Lung microvascular endothelial cell (primary cell): ENCODE data around the gene APH1A. TPM values are rescaled to one million over a fixed set of nuclear protein-coding genes. Genes with fewer than 3 reads are reported as not detected.
"Not testable (repeated sequence)": the region's sequence is repeated elsewhere in the genome, so short reads cannot be mapped to it uniquely, and the experiment has no call there.

Experiments used
- DNase-seq, 2 donors: peaks; one replicate each; pipeline versions ENCODE4 v3.0.0 to v3.0.0-alpha.2; 2010; ENCODE audit warnings: low read depth in 2 of 2
- total RNA-seq: library from RNA; depleted of rRNA; stranded (reverse); fragments of >200 nt; gene quantifications from 2 replicates; pipeline ENCODE4 v1.2.1, GENCODE V29; 2014

The APH1A gene
- total RNA-seq, 1 donor from 2014 or later, result 128 TPM

- peak; percentile 55 to 66 for DNase-seq
These were observed 494 bp downstream of the APH1A start for GRCh38 chr1:150268340-150268704.

GRCh38 chr1:150267896-150268295 is 920 bp downstream of the APH1A start:
- peak in 1 of 2 donors; percentile 17 for DNase-seq

GRCh38 chr1:150263549-150263948 is 5.3 kb downstream of the APH1A start:
- DNase-seq, result no peak

GRCh38 chr1:150262388-150263320 is 6.2 kb downstream of the APH1A start:
- no peak for DNase-seq

- DNase-seq, result no peak
These were observed 7.4 kb downstream of the APH1A start for GRCh38 chr1:150261367-150261766.

GRCh38 chr1:150259758-150260669 is 8.8 kb downstream of the APH1A start:
- peak in 1 of 2 donors; percentile 41 for DNase-seq

- DNase-seq, result no peak
These were observed 9.6 kb downstream of the APH1A start for GRCh38 chr1:150259217-150259616.

- DNase-seq, result no peak
These were observed 10.9 kb downstream of the APH1A start, which contains the start of gene CA14 for GRCh38 chr1:150257624-150258585. CA14 (plus strand) TSS chr1:150257774; CDS start chr1:150258129, 355 bp downstream.

- no peak for DNase-seq
These were observed 12.1 kb downstream of the APH1A start for GRCh38 chr1:150256554-150257341.

- DNase-seq, result no peak
These were observed 12.6 kb downstream of the APH1A start for GRCh38 chr1:150256198-150256553.

GRCh38 chr1:150249936-150250335 is 18.9 kb downstream of the APH1A start:
- DNase-seq, result no peak

- no peak for DNase-seq
These were observed 25.8 kb downstream of the APH1A start for GRCh38 chr1:150243003-150243402.

GRCh38 chr1:150237746-150238145 is 31.1 kb downstream of the APH1A start:
- DNase-seq, result no peak

GRCh38 chr1:150237176-150237575 is 31.6 kb downstream of the APH1A start:
- DNase-seq, result not testable (repeated sequence)

- no peak for DNase-seq
These were observed 32.2 kb downstream of the APH1A start for GRCh38 chr1:150236614-150237100.

GRCh38 chr1:150235852-150236613 is 32.8 kb downstream of the APH1A start, which contains the start of gene ANP32E:
ANP32E (minus strand) TSS chr1:150236112; CDS start chr1:150235786, 326 bp downstream.
- peak; percentile 99 to 100 for DNase-seq

- DNase-seq, result peak; percentile 26 to 34
These were observed 33.4 kb downstream of the APH1A start for GRCh38 chr1:150235294-150235851.

- peak; percentile 56 to 78 for DNase-seq
These were observed 34.1 kb downstream of the APH1A start for GRCh38 chr1:150234566-150235293.
